Activated CD4-positive, alpha-beta T cell treated with anti-CD3 and anti-CD28 coated beads, Interleukin-10, Interleukin-2, amounts not matched to agents 100 ng/mL and 50 ng/mL, durations not matched to agents 16 hours and 8 hours (primary cell): ENCODE measurements around the gene SUGCT.
A peak's percentile ranks its signal among the peaks of the same experiment; 100 is the strongest.
"Not testable (repeated sequence)": the region's sequence is repeated elsewhere in the genome, so short reads cannot be mapped to it uniquely, and the experiment has no call there.

Experiments
- DNase-seq: peaks from one replicate; pipeline ENCODE4 v3.0.0-alpha.2; 2020

Gene SUGCT

GRCh38 chr7:40134428-40135316 lies at the start of gene SUGCT, which contains the start of gene MPLKIP:
Gene SUGCT (plus strand): TSS chr7:40135005.
Gene MPLKIP (minus strand): TSS chr7:40134622. CDS start chr7:40134567, 55 bp downstream.
- peak; percentile 86 for DNase-seq

- DNase-seq: no peak
Observed at GRCh38 chr7:40092182-40092581, 42.6 kb upstream of the SUGCT start.

DNA sequence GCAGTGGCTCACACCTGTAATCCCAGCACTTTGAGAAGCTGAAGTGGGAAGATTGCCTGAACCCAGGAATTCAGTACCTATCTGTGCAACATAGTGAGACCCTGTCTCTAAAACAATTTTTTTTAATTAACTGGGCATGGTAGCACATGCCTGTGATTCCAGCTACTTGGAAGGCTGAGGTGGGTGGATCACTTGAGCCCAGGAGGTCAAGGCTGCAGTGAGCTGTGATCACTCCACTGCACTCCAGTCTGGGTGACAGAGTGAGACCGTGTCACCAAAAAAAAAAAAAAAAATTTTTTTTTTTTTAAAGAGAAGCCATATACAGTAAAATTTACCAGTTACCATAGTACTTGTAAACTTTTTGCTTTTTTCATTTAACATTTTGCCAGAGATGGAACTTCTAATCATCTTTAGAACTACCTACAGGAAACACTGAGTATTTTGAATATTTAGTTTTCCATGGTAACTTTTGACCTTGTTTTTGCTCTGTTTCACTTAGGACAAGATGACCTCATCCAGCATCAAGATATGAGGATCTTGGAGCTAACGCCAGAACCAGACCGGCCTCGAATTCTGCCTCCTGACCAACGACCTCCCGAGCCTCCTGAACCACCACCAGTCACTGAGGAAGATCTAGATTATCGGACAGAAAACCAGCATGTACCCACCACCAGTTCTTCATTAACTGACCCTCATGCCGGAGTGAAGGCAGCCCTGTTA lies 41.0 kb upstream of the SUGCT start:
- no peak for DNase-seq

- no peak for DNase-seq
Observed at GRCh38 chr7:40095230-40095629, 39.6 kb upstream of the SUGCT start.

- DNase-seq: no peak
Observed at GRCh38 chr7:40095695-40096327, 39.0 kb upstream of the SUGCT start.

DNA sequence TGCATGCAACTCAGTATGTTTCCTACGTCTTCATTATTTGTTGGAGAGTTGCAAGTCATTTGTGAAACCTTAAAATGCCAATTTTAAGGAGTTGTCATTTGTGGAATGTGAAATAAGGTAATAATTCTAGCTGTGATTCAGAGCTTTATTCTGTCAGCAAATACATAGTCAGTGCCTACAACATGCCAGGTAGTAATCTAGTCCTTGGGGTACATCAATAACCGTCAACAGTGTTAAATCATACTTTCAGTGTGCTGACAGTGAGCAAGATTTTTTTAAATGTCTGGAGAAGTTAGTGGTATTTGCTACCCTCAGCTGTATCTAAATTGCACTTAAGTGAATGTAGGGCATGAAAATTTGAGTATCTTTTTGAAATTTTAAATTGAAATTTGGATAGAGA lies 37.1 kb upstream of the SUGCT start:
- no peak for DNase-seq

DNA sequence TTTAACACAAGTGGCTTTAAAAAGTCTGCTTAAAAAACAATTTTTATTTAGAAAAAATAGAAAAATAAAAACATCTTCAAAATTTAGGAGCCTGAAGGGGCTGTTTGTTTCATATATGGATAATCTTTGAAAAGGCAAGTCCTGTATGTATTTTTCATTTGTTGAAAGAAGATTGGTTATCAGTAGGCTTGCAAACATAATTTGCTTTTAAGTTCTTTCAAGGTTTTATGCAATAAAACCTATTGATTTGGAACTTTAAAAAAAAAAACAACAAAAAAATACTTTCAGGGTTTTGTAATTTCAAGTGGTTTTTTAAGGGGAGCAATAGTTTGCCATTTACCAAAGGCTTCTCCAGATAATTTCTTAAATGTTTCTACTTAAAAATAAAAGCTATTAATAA lies 36.0 kb upstream of the SUGCT start:
- DNase-seq: no peak

GRCh38 chr7:40099837-40100236 lies 35.0 kb upstream of the SUGCT start:
- no peak for DNase-seq

- no peak for DNase-seq
Observed at GRCh38 chr7:40101201-40101600, 33.6 kb upstream of the SUGCT start.

DNA sequence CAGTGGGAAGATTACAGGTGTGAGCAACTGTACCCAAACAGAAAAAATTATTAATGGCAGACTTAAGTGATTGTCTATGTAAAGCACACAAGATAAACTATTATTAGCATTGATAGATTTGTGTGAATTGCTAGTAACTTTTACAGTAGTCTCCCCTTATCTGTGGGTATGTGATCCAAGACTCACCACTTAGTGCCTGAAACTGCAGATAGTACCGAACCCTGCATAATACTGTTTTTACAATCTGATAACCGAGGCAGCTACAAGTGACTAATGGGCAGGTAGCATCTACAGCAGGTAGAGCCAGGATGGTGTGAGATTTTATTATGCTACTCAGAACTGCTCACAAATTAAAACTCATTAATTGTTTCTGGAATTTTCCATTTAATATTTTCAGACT lies 31.9 kb upstream of the SUGCT start:
- DNase-seq: no peak

GRCh38 chr7:40105879-40106473 lies 28.8 kb upstream of the SUGCT start:
- no peak for DNase-seq

DNA sequence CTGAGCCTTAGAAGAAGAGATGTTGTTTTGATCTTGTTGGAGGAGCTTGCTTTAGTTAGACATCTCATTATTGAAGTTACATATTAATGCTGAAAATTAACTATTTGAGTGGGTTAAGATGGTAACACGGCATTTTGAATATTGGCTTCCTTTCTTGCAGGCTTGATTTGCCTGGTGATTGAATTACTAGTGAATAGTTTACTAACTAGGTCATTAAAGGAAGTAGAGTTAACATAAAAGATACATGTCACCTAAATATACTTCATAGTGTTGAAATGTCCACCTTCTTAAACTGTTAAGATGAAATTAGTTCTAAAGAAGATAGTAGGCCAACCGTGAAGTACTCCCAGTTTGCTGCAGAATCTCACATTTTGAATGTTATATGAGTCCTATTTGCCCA lies 18.9 kb upstream of the SUGCT start:
- DNase-seq: no peak

GRCh38 chr7:40117199-40117598 lies 17.6 kb upstream of the SUGCT start:
- not testable (repeated sequence) for DNase-seq

DNA sequence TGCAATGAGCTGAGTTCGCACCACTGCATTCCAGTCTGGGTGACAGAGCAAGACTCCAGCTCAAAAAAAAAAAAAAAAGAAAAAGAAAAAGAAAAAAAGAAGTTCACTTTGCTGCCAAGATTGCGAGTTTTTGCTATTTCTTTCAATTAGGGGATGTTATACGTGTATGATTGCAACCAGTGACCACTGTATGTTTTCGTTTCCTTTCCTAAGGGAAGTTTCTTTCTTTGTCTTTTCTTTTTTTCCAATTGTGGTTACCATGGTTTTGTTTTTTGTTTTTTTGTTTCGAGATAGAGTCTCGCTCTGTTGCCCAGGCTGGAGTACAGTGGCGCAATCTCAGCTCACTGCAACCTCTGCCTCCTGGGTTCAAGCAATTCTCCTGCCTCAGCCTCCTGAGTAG lies 16.6 kb upstream of the SUGCT start:
- DNase-seq: not testable (repeated sequence)

GRCh38 chr7:40120020-40120419 lies 14.8 kb upstream of the SUGCT start:
- no peak for DNase-seq

- DNase-seq: not testable (repeated sequence)
Observed at GRCh38 chr7:40122100-40122939, 12.5 kb upstream of the SUGCT start.

DNA sequence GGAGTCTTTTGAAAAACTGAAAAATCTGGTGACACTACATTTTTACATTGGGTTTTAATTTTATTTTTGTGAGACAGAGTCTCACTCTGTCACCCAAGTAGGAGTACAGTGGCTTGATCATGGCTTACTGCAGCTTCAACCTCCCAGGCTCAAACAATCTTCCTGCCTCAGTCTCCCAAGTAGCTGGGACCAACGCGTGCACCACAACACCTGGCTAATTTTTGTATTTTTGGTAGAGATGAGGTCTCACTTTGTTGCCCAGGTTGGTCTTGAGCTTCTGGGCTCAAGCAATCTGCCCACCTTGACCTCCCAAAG lies 11.9 kb upstream of the SUGCT start:
- no peak for DNase-seq

DNA sequence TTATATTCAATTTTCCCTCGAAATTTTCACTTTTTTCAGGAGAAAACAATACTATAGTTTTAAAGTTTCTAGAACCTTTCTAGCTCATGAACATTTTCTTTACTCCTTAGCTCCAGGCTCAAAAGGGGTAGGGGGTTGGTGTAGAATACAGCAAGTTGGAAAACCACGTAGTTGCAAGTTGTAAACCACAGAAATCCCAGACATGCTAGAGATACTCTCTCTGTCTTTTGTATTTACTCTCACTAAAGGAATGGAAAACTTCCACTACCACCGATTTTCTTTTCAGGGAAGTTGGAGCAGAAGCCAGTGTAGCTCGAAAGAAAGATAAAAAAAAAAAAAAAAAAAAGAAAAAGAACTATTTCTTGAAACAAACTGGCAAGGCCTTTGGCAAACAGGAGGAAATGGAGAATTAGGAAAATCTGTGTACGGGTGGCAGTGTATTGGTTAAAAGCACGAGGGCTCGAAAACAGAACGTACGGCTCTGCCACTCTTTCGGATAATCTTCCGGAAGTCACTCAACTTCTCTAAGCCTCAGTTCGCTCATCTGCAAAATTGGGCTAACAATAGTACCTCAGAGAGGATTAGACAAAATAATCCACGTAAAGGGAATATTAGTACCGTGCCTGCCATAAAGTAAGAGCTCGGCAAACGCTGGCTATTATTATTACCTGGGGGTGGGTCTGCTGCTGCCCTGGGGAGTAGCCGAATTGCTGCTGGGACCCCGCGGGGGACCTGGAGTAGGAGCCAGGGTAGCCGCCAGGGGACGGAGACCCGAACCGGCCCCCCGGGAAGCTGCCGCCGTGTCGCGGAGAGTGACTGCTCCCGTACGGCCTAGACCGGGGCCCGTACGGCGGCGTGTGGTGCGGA lies 1.0 kb upstream of the SUGCT start:
- peak; percentile 25 for DNase-seq

GRCh38 chr7:40135317-40135610 lies 459 bp downstream of the SUGCT start:
- DNase-seq: no peak

DNA sequence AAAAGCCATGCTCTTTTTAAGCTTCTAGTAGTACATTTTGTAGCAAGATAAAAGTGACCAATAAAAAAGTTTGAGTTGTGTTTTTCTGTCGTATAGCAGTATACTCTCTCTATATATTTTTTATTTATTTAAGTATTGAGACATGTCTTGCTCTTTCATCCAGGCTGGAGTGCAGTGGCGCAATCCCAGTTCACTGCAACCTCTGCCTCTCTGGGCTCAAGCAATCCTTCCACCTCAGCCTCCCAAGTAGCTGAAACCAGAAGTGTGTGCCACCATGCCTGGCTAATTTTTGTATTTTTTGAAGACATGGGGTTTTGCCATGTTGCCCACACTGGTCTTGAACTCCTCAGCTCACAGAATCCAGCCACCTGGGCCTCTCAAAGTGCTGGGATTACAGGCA lies 2.8 kb downstream of the SUGCT start:
- DNase-seq: no peak

DNA sequence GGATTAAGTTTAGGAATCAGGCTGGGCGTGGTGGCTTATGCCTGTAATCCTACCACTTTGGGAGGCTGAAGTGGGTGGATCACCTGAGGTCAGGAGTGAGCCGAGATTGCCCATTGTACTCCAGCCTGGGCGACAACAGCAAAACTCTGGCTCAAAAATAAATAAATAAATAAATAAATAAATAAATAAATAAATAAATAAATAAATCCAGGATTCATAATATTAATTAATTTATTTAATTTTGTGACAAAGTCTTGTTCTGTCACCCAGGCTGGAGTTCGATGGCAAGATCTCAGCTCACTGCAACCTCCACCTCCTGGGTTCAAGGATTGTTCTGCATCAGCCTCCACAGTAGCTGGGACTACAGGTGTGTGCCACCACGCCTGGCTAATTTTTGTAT lies 4.2 kb downstream of the SUGCT start:
- no peak for DNase-seq

DNA sequence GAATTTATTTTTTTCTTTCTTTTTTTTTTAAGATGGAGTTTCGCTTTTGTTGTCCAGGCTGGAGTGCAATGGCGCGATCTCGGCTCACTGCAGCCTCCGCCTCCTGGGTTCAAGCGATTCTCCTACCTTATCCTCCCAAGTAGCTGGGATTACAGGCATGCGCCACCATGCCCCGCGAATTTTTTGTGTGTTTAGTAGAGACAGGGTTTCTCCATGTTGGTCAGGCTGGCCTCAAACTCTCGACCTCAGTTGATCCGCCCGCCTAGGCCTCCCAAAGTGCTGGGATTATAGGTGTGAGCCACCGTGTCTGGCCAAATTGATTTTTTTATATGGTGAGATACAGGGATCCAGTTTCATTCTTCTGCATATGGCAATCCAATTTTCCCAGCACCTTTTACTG lies 5.1 kb downstream of the SUGCT start:
- DNase-seq: not testable (repeated sequence)
